ENCODE results near the gene NOL3.

- TF ChIP-seq CEBPB (IDR thresholded peaks at IDR 0.05) (no peak), NFIC (IDR thresholded peaks at IDR 0.05) (no peak), FOXM1 (IDR thresholded peaks at IDR 0.05; ENCODE audit: borderline replicate concordance, low read depth) (no peak), YY1 (IDR thresholded peaks at IDR 0.05; ENCODE audit: low read depth) (no peak), EP300 (IDR thresholded peaks at IDR 0.05; ENCODE audit: borderline replicate concordance) (no peak), TAF1 (IDR thresholded peaks at IDR 0.05; ENCODE audit: low read depth) (no peak), RAD21 (IDR thresholded peaks at IDR 0.05; ENCODE audit: low read depth) (no peak), EGR1 (IDR thresholded peaks at IDR 0.05) (no peak), TEAD4 (IDR thresholded peaks at IDR 0.05) (no peak), TCF12 (IDR thresholded peaks at IDR 0.05; ENCODE audit: low read depth) (no peak), CREB1 (IDR thresholded peaks at IDR 0.05; ENCODE audit: low read depth) (no peak)
- TF ChIP-seq, protein P1, sequence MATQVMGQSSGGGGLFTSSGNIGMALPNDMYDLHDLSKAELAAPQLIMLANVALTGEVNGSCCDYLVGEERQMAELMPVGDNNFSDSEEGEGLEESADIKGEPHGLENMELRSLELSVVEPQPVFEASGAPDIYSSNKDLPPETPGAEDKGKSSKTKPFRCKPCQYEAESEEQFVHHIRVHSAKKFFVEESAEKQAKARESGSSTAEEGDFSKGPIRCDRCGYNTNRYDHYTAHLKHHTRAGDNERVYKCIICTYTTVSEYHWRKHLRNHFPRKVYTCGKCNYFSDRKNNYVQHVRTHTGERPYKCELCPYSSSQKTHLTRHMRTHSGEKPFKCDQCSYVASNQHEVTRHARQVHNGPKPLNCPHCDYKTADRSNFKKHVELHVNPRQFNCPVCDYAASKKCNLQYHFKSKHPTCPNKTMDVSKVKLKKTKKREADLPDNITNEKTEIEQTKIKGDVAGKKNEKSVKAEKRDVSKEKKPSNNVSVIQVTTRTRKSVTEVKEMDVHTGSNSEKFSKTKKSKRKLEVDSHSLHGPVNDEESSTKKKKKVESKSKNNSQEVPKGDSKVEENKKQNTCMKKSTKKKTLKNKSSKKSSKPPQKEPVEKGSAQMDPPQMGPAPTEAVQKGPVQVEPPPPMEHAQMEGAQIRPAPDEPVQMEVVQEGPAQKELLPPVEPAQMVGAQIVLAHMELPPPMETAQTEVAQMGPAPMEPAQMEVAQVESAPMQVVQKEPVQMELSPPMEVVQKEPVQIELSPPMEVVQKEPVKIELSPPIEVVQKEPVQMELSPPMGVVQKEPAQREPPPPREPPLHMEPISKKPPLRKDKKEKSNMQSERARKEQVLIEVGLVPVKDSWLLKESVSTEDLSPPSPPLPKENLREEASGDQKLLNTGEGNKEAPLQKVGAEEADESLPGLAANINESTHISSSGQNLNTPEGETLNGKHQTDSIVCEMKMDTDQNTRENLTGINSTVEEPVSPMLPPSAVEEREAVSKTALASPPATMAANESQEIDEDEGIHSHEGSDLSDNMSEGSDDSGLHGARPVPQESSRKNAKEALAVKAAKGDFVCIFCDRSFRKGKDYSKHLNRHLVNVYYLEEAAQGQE (IDR thresholded peaks at IDR 0.05; ENCODE audit: low read depth) = no peak
- TF ChIP-seq, protein P2, sequence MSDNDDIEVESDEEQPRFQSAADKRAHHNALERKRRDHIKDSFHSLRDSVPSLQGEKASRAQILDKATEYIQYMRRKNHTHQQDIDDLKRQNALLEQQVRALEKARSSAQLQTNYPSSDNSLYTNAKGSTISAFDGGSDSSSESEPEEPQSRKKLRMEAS (IDR thresholded peaks at IDR 0.05) = no peak
Observed at GRCh38 chr16:67176662-67177061, 6.3 kb downstream of the NOL3 start.
